Neural cell (in vitro differentiated cells): ENCODE data around the gene SLC19A1. TPM values are rescaled to one million over a fixed set of nuclear protein-coding genes. Genes with fewer than 3 reads are reported as not detected.

Source experiments
- H2AFZ ChIP-seq: fragments of 200-600, 300-800 bp; sonication (generic), shearing (Covaris generic); 2 replicates; pipeline ENCODE4 v1.6.0; 2014; ENCODE audit warnings: low read depth, mild to moderate bottlenecking, antibody characterized with exemption, low read length, moderate library complexity
- H3F3A ChIP-seq: fragments of 200-600 bp; shearing (Covaris generic); 2 replicates; pipeline ENCODE4 v1.6.1; 2016; ENCODE audit warnings: mild to moderate bottlenecking, moderate library complexity, mixed read lengths, antibody characterized with exemption, low read length; ENCODE audit not compliant: insufficient read depth, poor library complexity, severe bottlenecking
- H3K27ac ChIP-seq: fragments of 200-600, 300-800 bp; sonication (generic), shearing (Covaris generic); 2 replicates; pipeline ENCODE4 v1.5.1; 2014; ENCODE audit warnings: mild to moderate bottlenecking, low read length, moderate library complexity
- H3K27me3 ChIP-seq: fragments of 300-800, 200-600 bp; sonication (generic), shearing (Covaris generic); 2 replicates; pipeline ENCODE4 v1.6.0; 2014; ENCODE audit warnings: mild to moderate bottlenecking, low read depth, low read length, moderate library complexity; ENCODE audit not compliant: insufficient read depth
- H3K36me3 ChIP-seq: fragments of 300-800, 200-600 bp; sonication (generic), shearing (Covaris generic); 2 replicates; pipeline ENCODE4 v1.5.1; 2014; ENCODE audit warnings: mild to moderate bottlenecking, antibody characterized with exemption, low read length, moderate library complexity; ENCODE audit not compliant: insufficient read depth
- H3K4me2 ChIP-seq: fragments of 300-800, 200-600 bp; sonication (generic), shearing (Covaris generic); 2 replicates; pipeline ENCODE4 v1.6.0; 2014; ENCODE audit warnings: mild to moderate bottlenecking, low read length
- H3K4me3 ChIP-seq: fragments of 300-800, 200-600 bp; sonication (generic), shearing (Covaris generic); 2 replicates; pipeline ENCODE4 v1.5.1; 2014; ENCODE audit warnings: mild to moderate bottlenecking, low read length, moderate library complexity
- H3K79me2 ChIP-seq: fragments of 200-600 bp; shearing (Covaris generic); replicated peaks from 2 replicates; pipeline ENCODE4 v1.6.0; 2014; ENCODE audit warnings: mild to moderate bottlenecking, low read length, moderate library complexity; ENCODE audit not compliant: insufficient read depth
- H3K9ac ChIP-seq: fragments of 300-800, 200-600 bp; sonication (generic), shearing (Covaris generic); 2 replicates; pipeline ENCODE4 v1.6.1; 2016; ENCODE audit warnings: mild to moderate bottlenecking, low read length, mixed read lengths
- H3K9me2 ChIP-seq: fragments of 200-600 bp; shearing (Covaris generic); 2 replicates; pipeline ENCODE4 v1.6.1; 2016; ENCODE audit warnings: mild to moderate bottlenecking, low read length, mixed read lengths; ENCODE audit not compliant: insufficient read depth
- H3K9me3 ChIP-seq: fragments of 200-600, 300-800 bp; sonication (generic), shearing (Covaris generic); 2 replicates; pipeline ENCODE4 v1.6.1; 2016; ENCODE audit warnings: mild to moderate bottlenecking, mixed run types, low read length, moderate library complexity, mixed read lengths
- H4K20me1 ChIP-seq: fragments of 200-600 bp; shearing (Covaris generic); 2 replicates; pipeline ENCODE4 v1.6.1; 2016; ENCODE audit warnings: mild to moderate bottlenecking, mixed run types; ENCODE audit not compliant: insufficient read depth
- CTCF ChIP-seq: fragments of 450-650 bp; IDR thresholded peaks from 2 replicates; pipeline ENCODE4 v1.5.1; 2014; ENCODE audit warnings: antibody characterized with exemption, mild to moderate bottlenecking, moderate library complexity; ENCODE audit not compliant: poor library complexity, severe bottlenecking
- EP300 ChIP-seq: fragments of 450-650 bp; conservative IDR thresholded peaks from 2 replicates; pipeline ENCODE4 v1.6.1; 2014; ENCODE audit warnings: antibody characterized with exemption, mild to moderate bottlenecking, moderate library complexity; ENCODE audit not compliant: poor library complexity, severe bottlenecking
- EZH2 ChIP-seq: fragments of 200-600, 300-800 bp; shearing (Covaris generic), sonication (generic); IDR thresholded peaks from 2 replicates; pipeline ENCODE4 v1.6.1; 2014; ENCODE audit warnings: antibody characterized with exemption, low read length, borderline replicate concordance, mild to moderate bottlenecking; ENCODE audit not compliant: insufficient read depth, poor library complexity, severe bottlenecking
- MXI1 ChIP-seq: fragments of 450-650 bp; conservative IDR thresholded peaks from 2 replicates; pipeline ENCODE4 v1.6.1; 2014; ENCODE audit warnings: antibody characterized with exemption, mild to moderate bottlenecking; ENCODE audit not compliant: poor library complexity, severe bottlenecking
- POLR2AphosphoS5 ChIP-seq: IDR thresholded peaks from 2 replicates; pipeline ENCODE4 v1.6.1; 2012
- RAD21 ChIP-seq: fragments of 450-650 bp; conservative IDR thresholded peaks from 2 replicates; pipeline ENCODE4 v1.6.1; 2014; ENCODE audit warnings: antibody characterized with exemption, mild to moderate bottlenecking, moderate library complexity
- REST ChIP-seq: IDR thresholded peaks from 2 replicates; pipeline ENCODE4 v1.6.1; 2012; ENCODE audit warnings: borderline replicate concordance
- SMC3 ChIP-seq: fragments of 450-650 bp; conservative IDR thresholded peaks from 2 replicates; pipeline ENCODE4 v1.6.1; 2014; ENCODE audit warnings: antibody characterized with exemption, mild to moderate bottlenecking, moderate library complexity; ENCODE audit not compliant: poor library complexity
- TAF1 ChIP-seq: IDR thresholded peaks from 2 replicates; pipeline ENCODE4 v1.6.1; 2012; ENCODE audit warnings: low read depth
- polyA plus RNA-seq: library from polyadenylated mRNA; depleted of rRNA; stranded (reverse); fragments of >200 nt; gene quantifications from 2 replicates; pipeline ENCODE4 v1.2.3, GENCODE V29; 2014

SLC19A1 gene
- polyA plus RNA-seq, 1 donor from 2014 or later, result 2.9 TPM

GRCh38 chr21:45455674-45456583 is 86.3 kb downstream of the SLC19A1 start:
- Histone ChIP-seq H4K20me1 (no peaks in the 10 kb centered on the region), H3K4me3 (no peak overlapping the region)

GRCh38 chr21:45454926-45455673 is 87.1 kb downstream of the SLC19A1 start:
- Histone ChIP-seq H3K9ac (no peak overlapping the region), H4K20me1 (no peaks in the 10 kb centered on the region), H3K27ac (no peak overlapping the region), H3F3A (no peaks in the 10 kb centered on the region), H3K36me3 (no peaks in the 10 kb centered on the region), H3K79me2 (no peaks in the 10 kb centered on the region), H3K4me3 (no peak overlapping the region), H3K27me3 (no peaks in the 10 kb centered on the region), H3K9me2 (no peaks in the 10 kb centered on the region), H3K4me2 (no peak overlapping the region), H2AFZ (no peak overlapping the region), H3K9me3 (no peaks in the 10 kb centered on the region)
- no peak for TF ChIP-seq EZH2
- TF ChIP-seq MXI1, result no peak
- TF ChIP-seq SMC3, result no peak
- TF ChIP-seq RAD21, result no peak

More at GRCh38 chr21:45455674-45456583, 86.3 kb downstream of the SLC19A1 start:
- Histone ChIP-seq H3K79me2 (no peaks in the 10 kb centered on the region), H3K9me2 (no peaks in the 10 kb centered on the region), H3F3A (no peaks in the 10 kb centered on the region), H3K36me3 (no peaks in the 10 kb centered on the region), H3K4me2 (no peak overlapping the region), H3K9me3 (no peaks in the 10 kb centered on the region), H3K27me3 (no peaks in the 10 kb centered on the region), H3K27ac (no peak overlapping the region), H3K9ac (no peak overlapping the region), H2AFZ (no peak overlapping the region)
- TF ChIP-seq TAF1, result no peak
- no peak for TF ChIP-seq EZH2
- TF ChIP-seq CTCF, result no peak
- TF ChIP-seq EP300, result no peak

- H3K27ac ChIP-seq, result no peak overlapping the region
Measured at GRCh38 chr21:45454060-45454925, 87.9 kb downstream of the SLC19A1 start.

More at GRCh38 chr21:45454060-45454925, 87.9 kb downstream of the SLC19A1 start:
- Histone ChIP-seq H3K9me2 (no peaks in the 10 kb centered on the region), H3K9me3 (no peaks in the 10 kb centered on the region), H3K27me3 (no peaks in the 10 kb centered on the region), H4K20me1 (no peaks in the 10 kb centered on the region), H3K79me2 (no peaks in the 10 kb centered on the region), H3K9ac (no peak overlapping the region), H3K36me3 (no peaks in the 10 kb centered on the region), H3K4me3 (no peak overlapping the region), H3F3A (no peaks in the 10 kb centered on the region), H2AFZ (no peak overlapping the region), H3K4me2 (no peak overlapping the region)
- TF ChIP-seq POLR2AphosphoS5 (no peak), SMC3 (no peak), TAF1 (no peak), EP300 (no peak), REST (no peak), CTCF (no peak), EZH2 (no peak), MXI1 (no peak), RAD21 (no peak)
